ENCODE data around the gene DCAF5.

Gene DCAF5

GRCh38 chr14:69115407-69116185, 37.3 kb downstream of the DCAF5 start:
- DNase-seq (ENCODE audit: low read depth, low spot score): no peak
- in situ Hi-C loops (cut with HindIII; ENCODE audit: low sequenced_read_pairs): no loop called here
- H3K4me3 ChIP-seq (ENCODE audit: low read depth, low read length): no peak overlapping the region
- TF ChIP-seq, protein P1, sequence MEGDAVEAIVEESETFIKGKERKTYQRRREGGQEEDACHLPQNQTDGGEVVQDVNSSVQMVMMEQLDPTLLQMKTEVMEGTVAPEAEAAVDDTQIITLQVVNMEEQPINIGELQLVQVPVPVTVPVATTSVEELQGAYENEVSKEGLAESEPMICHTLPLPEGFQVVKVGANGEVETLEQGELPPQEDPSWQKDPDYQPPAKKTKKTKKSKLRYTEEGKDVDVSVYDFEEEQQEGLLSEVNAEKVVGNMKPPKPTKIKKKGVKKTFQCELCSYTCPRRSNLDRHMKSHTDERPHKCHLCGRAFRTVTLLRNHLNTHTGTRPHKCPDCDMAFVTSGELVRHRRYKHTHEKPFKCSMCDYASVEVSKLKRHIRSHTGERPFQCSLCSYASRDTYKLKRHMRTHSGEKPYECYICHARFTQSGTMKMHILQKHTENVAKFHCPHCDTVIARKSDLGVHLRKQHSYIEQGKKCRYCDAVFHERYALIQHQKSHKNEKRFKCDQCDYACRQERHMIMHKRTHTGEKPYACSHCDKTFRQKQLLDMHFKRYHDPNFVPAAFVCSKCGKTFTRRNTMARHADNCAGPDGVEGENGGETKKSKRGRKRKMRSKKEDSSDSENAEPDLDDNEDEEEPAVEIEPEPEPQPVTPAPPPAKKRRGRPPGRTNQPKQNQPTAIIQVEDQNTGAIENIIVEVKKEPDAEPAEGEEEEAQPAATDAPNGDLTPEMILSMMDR (IDR thresholded peaks at IDR 0.05; ENCODE audit: low read depth, low read length): no peak

DNA sequence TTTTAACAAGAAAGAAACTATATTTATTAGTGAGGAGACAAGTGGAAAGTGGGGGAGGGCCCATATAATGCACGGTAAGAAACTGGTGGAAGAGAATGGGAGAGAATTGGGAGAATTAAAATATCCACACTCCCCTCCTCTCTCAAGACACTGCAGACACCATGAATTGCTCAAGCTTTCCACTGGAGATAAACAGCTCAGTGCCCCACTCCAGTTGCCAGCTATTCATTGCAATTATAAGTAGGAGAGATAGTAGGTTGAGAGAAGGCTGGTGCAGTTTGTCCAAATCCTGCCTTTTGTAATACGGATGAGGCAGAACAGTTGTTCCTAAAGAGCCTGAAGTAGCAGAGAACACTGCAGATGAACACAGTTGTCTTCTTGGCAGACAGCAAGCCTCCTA, 38.2 kb downstream of the DCAF5 start:
- TF ChIP-seq, protein P1 (IDR thresholded peaks at IDR 0.05; ENCODE audit: low read depth, low read length): no peak
- H3K4me3 ChIP-seq (ENCODE audit: low read depth, low read length): no peak overlapping the region
- in situ Hi-C loops (cut with HindIII; ENCODE audit: low sequenced_read_pairs): no loop called here
- no peak for DNase-seq (ENCODE audit: low read depth, low spot score)

GRCh38 chr14:69108358-69108757, 44.6 kb downstream of the DCAF5 start:
- TF ChIP-seq, protein P1 (IDR thresholded peaks at IDR 0.05; ENCODE audit: low read depth, low read length): no peak
- in situ Hi-C loops (cut with HindIII; ENCODE audit: low sequenced_read_pairs): no loop called here
- H3K4me3 ChIP-seq (ENCODE audit: low read depth, low read length): no peak overlapping the region
- no peak for DNase-seq (ENCODE audit: low read depth, low spot score)

GRCh38 chr14:69107407-69108003, 45.4 kb downstream of the DCAF5 start:
- no peak overlapping the region for H3K4me3 ChIP-seq (ENCODE audit: low read depth, low read length)
- peak; percentile 74 for DNase-seq (ENCODE audit: low read depth, low spot score)
- TF ChIP-seq, protein P1 (IDR thresholded peaks at IDR 0.05; ENCODE audit: low read depth, low read length): peak; percentile 67
- in situ Hi-C loops (cut with HindIII; ENCODE audit: low sequenced_read_pairs): no loop called here

GRCh38 chr14:69106451-69106850, 46.5 kb downstream of the DCAF5 start:
- in situ Hi-C loops (cut with HindIII; ENCODE audit: low sequenced_read_pairs): no loop called here
- TF ChIP-seq, protein P1 (IDR thresholded peaks at IDR 0.05; ENCODE audit: low read depth, low read length): no peak
- H3K4me3 ChIP-seq (ENCODE audit: low read depth, low read length): no peak overlapping the region
- DNase-seq (ENCODE audit: low read depth, low spot score): no peak

GRCh38 chr14:69105326-69105725, 47.6 kb downstream of the DCAF5 start:
- H3K4me3 ChIP-seq (ENCODE audit: low read depth, low read length): no peak overlapping the region
- in situ Hi-C loops (cut with HindIII; ENCODE audit: low sequenced_read_pairs): no loop called here
- DNase-seq (ENCODE audit: low read depth, low spot score): peak; percentile 92
- TF ChIP-seq, protein P1 (IDR thresholded peaks at IDR 0.05; ENCODE audit: low read depth, low read length): no peak
